OCI-LY7 (cell line): ENCODE measurements around the gene CTSO. TPM values are rescaled to one million over a fixed set of nuclear protein-coding genes. Genes with fewer than 3 reads are reported as not detected.
A peak's percentile ranks its signal among the peaks of the same experiment; 100 is the strongest.

ENCODE experiments used
- Bru-seq: library from RNA; stranded (reverse); fragments of 400-500 nt; gene quantifications from one replicate; lab custom pipeline; 2021; lab: Mats Ljungman, UMichigan
- BruChase-seq, 2 experiments: library from RNA; stranded (reverse); fragments of 400-500 nt; gene quantifications; one replicate each; lab custom pipeline; 2021; lab: Mats Ljungman, UMichigan
- BruUV-seq: library from RNA; stranded (reverse); fragments of 400-500 nt; replicated peaks from 2 replicates; lab custom pipeline; 2021; lab: Mats Ljungman, UMichigan
- CTCF ChIA-PET: fragments of 300-600 bp; sonication (Branson Sonifier 250); formaldehyde crosslinking; loops from one replicate; lab custom pipeline; 2022; ENCODE audit warnings: antibody characterized with exemption; ENCODE audit not compliant: unreplicated experiment; lab: Charles Lee
- POLR2A ChIA-PET: fragments of 300-600 bp; sonication (Branson Sonifier 250); formaldehyde crosslinking; loops from one replicate; lab custom pipeline; 2022; ENCODE audit warnings: antibody characterized with exemption; lab: Charles Lee
- DNase-seq: peaks from one replicate; pipeline ENCODE4 v3.0.0-alpha.2; 2015; ENCODE audit warnings: low spot score
- H2AFZ ChIP-seq: fragments of 200-600 bp; sonication (generic), shearing (Covaris generic); 2 replicates; pipeline ENCODE4 v1.6.1; 2014; ENCODE audit warnings: mild to moderate bottlenecking, antibody characterized with exemption, low read length, moderate library complexity
- H3K27ac ChIP-seq: fragments of 200-600 bp; sonication (generic); 2 replicates; pipeline ENCODE4 v1.5.1; 2014; ENCODE audit warnings: mixed run types, low read depth, mild to moderate bottlenecking, moderate library complexity, low read length, inconsistent platforms; ENCODE audit not compliant: poor library complexity, severe bottlenecking
- H3K36me3 ChIP-seq: fragments of 200-600 bp; sonication (generic); 2 replicates; pipeline ENCODE4 v1.6.1; 2014; ENCODE audit warnings: mild to moderate bottlenecking, antibody characterized with exemption, low read length, moderate library complexity, mixed read lengths; ENCODE audit not compliant: insufficient read depth
- H3K4me1 ChIP-seq: fragments of 200-600 bp; sonication (generic); 2 replicates; pipeline ENCODE4 v1.5.1; 2014; ENCODE audit warnings: mild to moderate bottlenecking, low read length; ENCODE audit not compliant: insufficient read depth, poor library complexity, severe bottlenecking
- H3K4me2 ChIP-seq: fragments of 200-600 bp; sonication (generic); 2 replicates; pipeline ENCODE4 v1.6.1; 2014; ENCODE audit warnings: mild to moderate bottlenecking, low read length
- H3K4me3 ChIP-seq: fragments of 200-600 bp; sonication (generic); 2 replicates; pipeline ENCODE4 v1.5.1; 2014; ENCODE audit warnings: mild to moderate bottlenecking, low read depth, low read length; ENCODE audit not compliant: poor library complexity, severe bottlenecking
- H3K79me2 ChIP-seq: fragments of 200-600 bp; sonication (generic); 2 replicates; pipeline ENCODE4 v1.6.1; 2016; ENCODE audit warnings: low read depth, mild to moderate bottlenecking, low read length, moderate library complexity, mixed read lengths; ENCODE audit not compliant: insufficient read depth
- H3K9me2 ChIP-seq: fragments of 200-600 bp; sonication (generic); 2 replicates; pipeline ENCODE4 v1.6.1; 2016; ENCODE audit warnings: mild to moderate bottlenecking, low read length, mixed read lengths; ENCODE audit not compliant: insufficient read depth
- H3K9me3 ChIP-seq: fragments of 200-600 bp; sonication (generic); 2 replicates; pipeline ENCODE4 v1.6.1; 2014; ENCODE audit warnings: mild to moderate bottlenecking, mixed run types, low read length, mixed read lengths
- H4K20me1 ChIP-seq: fragments of 200-600 bp; sonication (generic); 2 replicates; pipeline ENCODE4 v1.6.1; 2014; ENCODE audit warnings: mild to moderate bottlenecking, antibody characterized with exemption, low read length, moderate library complexity, mixed read lengths; ENCODE audit not compliant: insufficient read depth
- EZH2phosphoT487 ChIP-seq: fragments of 200-600 bp; sonication (generic); IDR thresholded peaks from 2 replicates; pipeline ENCODE4 v1.6.1; 2018; ENCODE audit warnings: low read depth, borderline replicate concordance, mild to moderate bottlenecking, mixed run types, antibody characterized with exemption, low read length, moderate library complexity, mixed read lengths
- intact Hi-C: fragments of 100-400 bp; cut with micrococcal nuclease; formaldehyde crosslinking; loops from one replicate; pipeline ENCODE4 v1.10.0; 2022; ENCODE audit not compliant: unreplicated experiment
- long read RNA-seq: library from polyadenylated mRNA; stranded (forward); transcript quantifications from one replicate; pipeline ENCODE4 v2.0.0, GENCODE V29; 2022
- total RNA-seq, 2 experiments: library from RNA; depleted of rRNA in 1 of 2; stranded (reverse); fragments of >200 nt in 1 of 2; shearing (Covaris generic) in 1 of 2; gene quantifications; 2 replicates each; pipeline ENCODE4 v1.2.3, GENCODE V29; 2014 to 2022
- TF ChIP-seq, protein P1 (sequence below): fragments of 200-600 bp; sonication (generic); conservative IDR thresholded peaks from 2 replicates; pipeline ENCODE4 v1.5.1; 2014; ENCODE audit warnings: mild to moderate bottlenecking, antibody characterized with exemption, low read length, moderate library complexity, mixed read lengths

CTSO gene, protein sequence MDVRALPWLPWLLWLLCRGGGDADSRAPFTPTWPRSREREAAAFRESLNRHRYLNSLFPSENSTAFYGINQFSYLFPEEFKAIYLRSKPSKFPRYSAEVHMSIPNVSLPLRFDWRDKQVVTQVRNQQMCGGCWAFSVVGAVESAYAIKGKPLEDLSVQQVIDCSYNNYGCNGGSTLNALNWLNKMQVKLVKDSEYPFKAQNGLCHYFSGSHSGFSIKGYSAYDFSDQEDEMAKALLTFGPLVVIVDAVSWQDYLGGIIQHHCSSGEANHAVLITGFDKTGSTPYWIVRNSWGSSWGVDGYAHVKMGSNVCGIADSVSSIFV
- 0.05 and 0.92 TPM in 2 replicates for total RNA-seq (2014; rRNA removed; shearing (Covaris generic))
- 1.8 and 2.0 TPM in 2 replicates for total RNA-seq (2022)
- percentile 42 among the genes with signal in this experiment for Bru-seq, nascent RNA
- BruChase-seq, experiment 1, labeled RNA remaining after a 6-hour chase = percentile 37 among the genes with signal in this experiment
- BruChase-seq, experiment 2, labeled RNA remaining after a 2-hour chase = percentile 38 among the genes with signal in this experiment
- long read RNA-seq, partial matches to known transcripts = 1 of 5 reads
- long read RNA-seq, other reads (novel, unspliced or antisense) = 1 of 5 reads

DNA sequence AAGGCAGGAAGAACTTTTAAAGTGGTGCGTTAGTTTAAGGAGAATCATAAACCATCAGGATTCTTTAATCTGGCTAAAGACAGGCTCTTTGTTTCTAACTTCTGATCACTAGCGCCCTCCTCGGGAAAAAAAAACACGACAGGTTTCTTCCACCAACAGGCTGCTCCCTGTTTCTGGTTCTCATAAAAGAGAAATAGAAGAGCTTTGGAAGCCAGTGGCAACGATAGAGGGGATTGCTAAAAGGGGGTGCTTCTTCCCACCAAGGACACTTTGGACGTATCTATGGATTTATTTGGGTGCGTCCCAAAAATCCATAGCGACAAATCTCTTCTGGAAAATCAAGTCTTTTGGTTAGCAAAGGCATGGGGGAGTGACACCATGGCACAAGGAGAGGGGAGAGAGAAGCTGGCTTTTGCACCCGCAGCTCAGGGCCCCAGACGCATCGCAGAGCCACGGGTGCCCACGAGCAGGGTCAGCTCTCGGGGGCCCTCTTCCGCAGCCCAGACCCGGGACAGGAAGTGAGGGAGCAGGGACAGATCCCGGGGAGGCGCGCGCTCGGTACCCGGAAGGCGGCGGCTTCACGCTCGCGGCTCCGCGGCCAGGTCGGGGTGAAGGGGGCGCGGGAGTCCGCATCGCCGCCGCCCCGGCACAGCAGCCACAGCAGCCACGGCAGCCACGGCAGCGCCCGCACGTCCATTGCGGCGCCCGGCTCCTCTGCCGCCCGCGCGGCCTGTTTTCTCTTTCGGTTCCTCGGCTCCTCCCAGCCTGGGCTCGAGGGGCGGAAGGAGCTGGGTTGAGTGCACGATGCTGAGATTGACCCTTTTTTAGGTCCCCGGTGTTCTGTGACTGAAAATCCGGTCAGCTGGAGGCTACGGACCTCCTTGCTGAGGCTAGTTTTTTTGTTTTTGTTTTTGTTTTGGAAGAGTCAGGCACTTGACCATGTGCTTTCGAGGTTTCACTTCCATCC, at the start of gene CTSO:
CTSO (minus strand) TSS at position 716 of the 967 bp plus-strand sequence; CDS start at position 697, 19 bp downstream.
- Histone ChIP-seq H4K20me1 (no peaks in the 10 kb centered on the region), H3K4me3 (peak within 1 kb of the TSS; percentile 64), H3K9me3 (no peaks in the 10 kb centered on the region), H2AFZ (peak within 1 kb of the TSS; percentile 70), H3K79me2 (no peaks in the 10 kb centered on the region), H3K4me2 (peak within 1 kb of the TSS; percentile 74), H3K36me3 (no peaks in the 10 kb centered on the region), H3K4me1 (no peaks in the 10 kb centered on the region), H3K27ac (peak within 1 kb of the TSS; percentile 45), H3K9me2 (no peaks in the 10 kb centered on the region)
- no TSS peak for BruUV-seq
- intact Hi-C loops = loop anchor here (2.0 kb wide), 1 partner anchor 143 kb away; no protein-coding TSS in a partner anchor
- POLR2A ChIA-PET = interaction anchor here (1.4 kb wide), 1 partner anchor 43 kb away, joined by 3 read pairs; no protein-coding TSS in a partner anchor
- peak; percentile 66 for DNase-seq
- no peak for TF ChIP-seq EZH2phosphoT487
- TF ChIP-seq, protein P1, sequence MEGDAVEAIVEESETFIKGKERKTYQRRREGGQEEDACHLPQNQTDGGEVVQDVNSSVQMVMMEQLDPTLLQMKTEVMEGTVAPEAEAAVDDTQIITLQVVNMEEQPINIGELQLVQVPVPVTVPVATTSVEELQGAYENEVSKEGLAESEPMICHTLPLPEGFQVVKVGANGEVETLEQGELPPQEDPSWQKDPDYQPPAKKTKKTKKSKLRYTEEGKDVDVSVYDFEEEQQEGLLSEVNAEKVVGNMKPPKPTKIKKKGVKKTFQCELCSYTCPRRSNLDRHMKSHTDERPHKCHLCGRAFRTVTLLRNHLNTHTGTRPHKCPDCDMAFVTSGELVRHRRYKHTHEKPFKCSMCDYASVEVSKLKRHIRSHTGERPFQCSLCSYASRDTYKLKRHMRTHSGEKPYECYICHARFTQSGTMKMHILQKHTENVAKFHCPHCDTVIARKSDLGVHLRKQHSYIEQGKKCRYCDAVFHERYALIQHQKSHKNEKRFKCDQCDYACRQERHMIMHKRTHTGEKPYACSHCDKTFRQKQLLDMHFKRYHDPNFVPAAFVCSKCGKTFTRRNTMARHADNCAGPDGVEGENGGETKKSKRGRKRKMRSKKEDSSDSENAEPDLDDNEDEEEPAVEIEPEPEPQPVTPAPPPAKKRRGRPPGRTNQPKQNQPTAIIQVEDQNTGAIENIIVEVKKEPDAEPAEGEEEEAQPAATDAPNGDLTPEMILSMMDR = peak; percentile 73
- CTCF ChIA-PET = interaction anchor here (1.0 to 1.6 kb wide), 2 partner anchors 143 to 145 kb away, joined by 3 to 4 read pairs; no protein-coding TSS in a partner anchor

DNA sequence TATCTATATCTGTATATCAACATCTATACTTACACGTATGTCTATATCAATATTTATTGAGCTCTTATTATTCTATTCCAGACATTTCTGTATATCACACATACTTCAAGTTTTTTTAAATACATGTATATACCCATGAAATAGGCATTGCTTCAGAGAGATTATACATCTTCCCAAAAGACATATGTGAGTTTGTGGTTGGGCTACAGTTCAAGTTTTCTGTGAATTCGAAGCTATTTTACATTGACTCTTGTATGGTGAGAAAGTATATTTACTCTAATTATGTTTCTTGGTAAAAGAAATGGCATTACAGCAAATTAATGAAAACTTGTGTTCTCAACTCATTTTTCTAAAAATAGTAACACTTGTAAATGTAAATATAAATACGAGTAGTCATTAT, 46.8 kb upstream of the CTSO start:
- Histone ChIP-seq H4K20me1 (no peaks in the 10 kb centered on the region), H3K9me3 (no peaks in the 10 kb centered on the region), H3K36me3 (no peaks in the 10 kb centered on the region), H3K4me3 (no peak overlapping the region), H3K4me2 (no peak overlapping the region), H3K9me2 (no peaks in the 10 kb centered on the region), H3K27ac (no peak overlapping the region), H3K79me2 (no peaks in the 10 kb centered on the region), H2AFZ (no peak overlapping the region), H3K4me1 (no peaks in the 10 kb centered on the region)
- BruUV-seq = no TSS peak
- intact Hi-C loops = no loop called here
- ChIA-PET POLR2A (no interaction called here), CTCF (no interaction called here)
- no peak for TF ChIP-seq EZH2phosphoT487
- TF ChIP-seq, protein P1 = no peak
- no peak for DNase-seq
